ENCODE results near the gene ACAD10. TPM values are rescaled to one million over a fixed set of nuclear protein-coding genes. Genes with fewer than 3 reads are reported as not detected.

The ACAD10 gene
- total RNA-seq, result 38.6 and 44.0 TPM in 2 replicates
- long read RNA-seq, transcript ACAD10-201 (21 exons, 3,959 nt), result major isoform, 7 of 25 reads
- long read RNA-seq, partial matches to known transcripts, result 7 of 25 reads
- long read RNA-seq, other reads (novel, unspliced or antisense), result 9 of 25 reads

GRCh38 chr12:111685811-111686573, at the start of gene ACAD10, which contains the start of gene BRAP:
Gene ACAD10, plus strand, starts transcription at chr12:111686053. Its CDS starts 6,657 bp downstream, at chr12:111692710.
Gene BRAP, minus strand, starts transcription at chr12:111685956. Its CDS starts 164 bp downstream, at chr12:111685792.
- Mint-ChIP-seq H3K27me3 (ENCODE audit: low read depth) (no peaks in the 10 kb centered on the region), H3K36me3 (ENCODE audit: low read depth) (peaks cover 3% of the 10 kb centered on the region), H3K4me1 (peaks cover 36% of the 10 kb centered on the region), H3K9me3 (no peaks in the 10 kb centered on the region), H3K27ac (ENCODE audit: unreplicated experiment) (peak within 1 kb of the TSS; percentile 97), H3K4me3 (peak within 1 kb of the TSS; percentile 95)
- TF ChIP-seq CTCF (conservative IDR thresholded peaks at IDR 0.05), result no peak
- peak; percentile 94 for DNase-seq (ENCODE audit: low read depth, low spot score)

GRCh38 chr12:111636209-111636945, 49.5 kb upstream of the ACAD10 start:
- H3K4me3 Mint-ChIP-seq, result peak overlapping the region; percentile 32
- peaks cover 27% of the 10 kb centered on the region for H3K4me1 Mint-ChIP-seq
- no peak for TF ChIP-seq CTCF (conservative IDR thresholded peaks at IDR 0.05)
- H3K27ac Mint-ChIP-seq (ENCODE audit: unreplicated experiment), result peak overlapping the region; percentile 97
- no peaks in the 10 kb centered on the region for H3K9me3 Mint-ChIP-seq
- no peaks in the 10 kb centered on the region for H3K27me3 Mint-ChIP-seq (ENCODE audit: low read depth)
- peak; percentile 10 for DNase-seq (ENCODE audit: low read depth, low spot score)
- H3K36me3 Mint-ChIP-seq (ENCODE audit: low read depth), result no peaks in the 10 kb centered on the region

GRCh38 chr12:111638556-111638955, 47.3 kb upstream of the ACAD10 start:
- Mint-ChIP-seq H3K36me3 (ENCODE audit: low read depth) (no peaks in the 10 kb centered on the region), H3K4me1 (peaks cover 25% of the 10 kb centered on the region), H3K9me3 (no peaks in the 10 kb centered on the region), H3K27ac (ENCODE audit: unreplicated experiment) (no peak overlapping the region), H3K4me3 (no peak overlapping the region), H3K27me3 (ENCODE audit: low read depth) (no peaks in the 10 kb centered on the region)
- no peak for DNase-seq (ENCODE audit: low read depth, low spot score)
- no peak for TF ChIP-seq CTCF (conservative IDR thresholded peaks at IDR 0.05)

- peaks cover 20% of the 10 kb centered on the region for H3K4me1 Mint-ChIP-seq
- no peaks in the 10 kb centered on the region for H3K36me3 Mint-ChIP-seq (ENCODE audit: low read depth)
- no peaks in the 10 kb centered on the region for H3K27me3 Mint-ChIP-seq (ENCODE audit: low read depth)
- no peak for DNase-seq (ENCODE audit: low read depth, low spot score)
- H3K27ac Mint-ChIP-seq (ENCODE audit: unreplicated experiment), result no peak overlapping the region
- no peak overlapping the region for H3K4me3 Mint-ChIP-seq
- no peak for TF ChIP-seq CTCF (conservative IDR thresholded peaks at IDR 0.05)
- H3K9me3 Mint-ChIP-seq, result no peaks in the 10 kb centered on the region
Measured at GRCh38 chr12:111640506-111640905, 45.3 kb upstream of the ACAD10 start.

- H3K36me3 Mint-ChIP-seq (ENCODE audit: low read depth), result peaks cover 5% of the 10 kb centered on the region
- no peaks in the 10 kb centered on the region for H3K27me3 Mint-ChIP-seq (ENCODE audit: low read depth)
- peaks cover 3% of the 10 kb centered on the region for H3K4me1 Mint-ChIP-seq
- H3K9me3 Mint-ChIP-seq, result no peaks in the 10 kb centered on the region
- no peak for DNase-seq (ENCODE audit: low read depth, low spot score)
- no peak for TF ChIP-seq CTCF (conservative IDR thresholded peaks at IDR 0.05)
- no peak overlapping the region for H3K4me3 Mint-ChIP-seq
- H3K27ac Mint-ChIP-seq (ENCODE audit: unreplicated experiment), result no peak overlapping the region
Measured at GRCh38 chr12:111642681-111643426, 43.0 kb upstream of the ACAD10 start.

Measured in neural crest cell (in vitro differentiated cells).